ENCODE data around the gene ZNF677. TPM values are rescaled to one million over a fixed set of nuclear protein-coding genes. Genes with fewer than 3 reads are reported as not detected.

The ZNF677 gene
- total and polyA plus RNA-seq, 10 of the 15 experiments (the other 5 are each of a cell fraction or from before 2014, with no cell fraction given) = 0.07 to 0.68 (median 0.16) TPM; not detected in 6

GRCh38 chr19:53193535-53194222 is 61.0 kb downstream of the ZNF677 start:
- H3K4me2 ChIP-seq (ENCODE audit: control insufficient read depth, insufficient read depth) = no peak overlapping the region
- H3K79me2 ChIP-seq (ENCODE audit: control insufficient read depth, insufficient read depth, low read length) = no peaks in the 10 kb centered on the region
- no peak overlapping the region for H3K27ac ChIP-seq (ENCODE audit: control insufficient read depth, insufficient read depth)
- in situ Hi-C loops (cut with MboI) (loop anchor here (10.0 kb wide), 2 partner anchors 831 to 1041 kb away; no protein-coding TSS in a partner anchor), intact Hi-C loops (cut with micrococcal nuclease; ENCODE audit: unreplicated experiment) (no loop called here)
- DNase-seq (ENCODE audit: low read depth, low spot score) (no peak), ATAC-seq (no peak), FAIRE-seq (no peak)
- ChIA-PET POLR2A (no interaction called here), RAD21 (ENCODE audit: unreplicated experiment) (no interaction called here), CTCF (no interaction called here), SMC1A (ENCODE audit: uncharacterized antibody, unreplicated experiment) (no interaction called here)
- no peaks in the 10 kb centered on the region for H3K4me1 ChIP-seq (ENCODE audit: control insufficient read depth, insufficient read depth, low read length)
- H3K9ac ChIP-seq (ENCODE audit: control insufficient read depth, insufficient read depth, low read length) = no peak overlapping the region
- H3K27me3 ChIP-seq (replicated peaks in 1 of 2; ENCODE audit: control insufficient read depth in 2 of 2, insufficient read depth in 2 of 2, low read length in 1 of 2) = no peaks in the 10 kb centered on the region
- no peak for TF ChIP-seq ZBED1 (IDR thresholded peaks at IDR 0.05; ENCODE audit: borderline replicate concordance)
- TF ChIP-seq MTA3 (IDR thresholded peaks at IDR 0.05; ENCODE audit: borderline replicate concordance, low read length) = no peak
- no peak for TF ChIP-seq STAT1 (conservative IDR thresholded peaks at IDR 0.05)
- TF ChIP-seq ZNF24 (IDR thresholded peaks at IDR 0.05) = no peak
- no peak for TF ChIP-seq ZNF687 (IDR thresholded peaks at IDR 0.05)
- TF ChIP-seq NFXL1 (IDR thresholded peaks at IDR 0.05; ENCODE audit: borderline replicate concordance) = no peak
- TF ChIP-seq, protein P1, sequence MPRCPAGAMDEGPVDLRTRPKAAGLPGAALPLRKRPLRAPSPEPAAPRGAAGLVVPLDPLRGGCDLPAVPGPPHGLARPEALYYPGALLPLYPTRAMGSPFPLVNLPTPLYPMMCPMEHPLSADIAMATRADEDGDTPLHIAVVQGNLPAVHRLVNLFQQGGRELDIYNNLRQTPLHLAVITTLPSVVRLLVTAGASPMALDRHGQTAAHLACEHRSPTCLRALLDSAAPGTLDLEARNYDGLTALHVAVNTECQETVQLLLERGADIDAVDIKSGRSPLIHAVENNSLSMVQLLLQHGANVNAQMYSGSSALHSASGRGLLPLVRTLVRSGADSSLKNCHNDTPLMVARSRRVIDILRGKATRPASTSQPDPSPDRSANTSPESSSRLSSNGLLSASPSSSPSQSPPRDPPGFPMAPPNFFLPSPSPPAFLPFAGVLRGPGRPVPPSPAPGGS (IDR thresholded peaks at IDR 0.05; ENCODE audit: borderline replicate concordance, insufficient read depth, low read depth, low read length, poor library complexity, severe bottlenecking) = no peak
- no peak for TF ChIP-seq NFIC (IDR thresholded peaks at IDR 0.05; ENCODE audit: low read depth, low read length)
- no peak for TF ChIP-seq BACH1 (IDR thresholded peaks at IDR 0.05; ENCODE audit: borderline replicate concordance)
- TF ChIP-seq, protein P2, sequence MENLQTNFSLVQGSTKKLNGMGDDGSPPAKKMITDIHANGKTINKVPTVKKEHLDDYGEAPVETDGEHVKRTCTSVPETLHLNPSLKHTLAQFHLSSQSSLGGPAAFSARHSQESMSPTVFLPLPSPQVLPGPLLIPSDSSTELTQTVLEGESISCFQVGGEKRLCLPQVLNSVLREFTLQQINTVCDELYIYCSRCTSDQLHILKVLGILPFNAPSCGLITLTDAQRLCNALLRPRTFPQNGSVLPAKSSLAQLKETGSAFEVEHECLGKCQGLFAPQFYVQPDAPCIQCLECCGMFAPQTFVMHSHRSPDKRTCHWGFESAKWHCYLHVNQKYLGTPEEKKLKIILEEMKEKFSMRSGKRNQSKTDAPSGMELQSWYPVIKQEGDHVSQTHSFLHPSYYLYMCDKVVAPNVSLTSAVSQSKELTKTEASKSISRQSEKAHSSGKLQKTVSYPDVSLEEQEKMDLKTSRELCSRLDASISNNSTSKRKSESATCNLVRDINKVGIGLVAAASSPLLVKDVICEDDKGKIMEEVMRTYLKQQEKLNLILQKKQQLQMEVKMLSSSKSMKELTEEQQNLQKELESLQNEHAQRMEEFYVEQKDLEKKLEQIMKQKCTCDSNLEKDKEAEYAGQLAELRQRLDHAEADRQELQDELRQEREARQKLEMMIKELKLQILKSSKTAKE (IDR thresholded peaks at IDR 0.05; ENCODE audit: low read depth, poor library complexity, severe bottlenecking) = no peak
- TF ChIP-seq STAT3 (IDR thresholded peaks at IDR 0.05; ENCODE audit: low read depth, low read length) = no peak
- no peak for TF ChIP-seq POLR2AphosphoS2 (IDR thresholded peaks at IDR 0.05; ENCODE audit: low read depth, low read length)
- TF ChIP-seq EZH2 (IDR thresholded peaks at IDR 0.05; ENCODE audit: borderline replicate concordance, control insufficient read depth, low read depth, low read length) = no peak
- TF ChIP-seq NFYA (IDR thresholded peaks at IDR 0.05; ENCODE audit: borderline replicate concordance, low read depth, low read length) = no peak
- TF ChIP-seq, protein P3, sequence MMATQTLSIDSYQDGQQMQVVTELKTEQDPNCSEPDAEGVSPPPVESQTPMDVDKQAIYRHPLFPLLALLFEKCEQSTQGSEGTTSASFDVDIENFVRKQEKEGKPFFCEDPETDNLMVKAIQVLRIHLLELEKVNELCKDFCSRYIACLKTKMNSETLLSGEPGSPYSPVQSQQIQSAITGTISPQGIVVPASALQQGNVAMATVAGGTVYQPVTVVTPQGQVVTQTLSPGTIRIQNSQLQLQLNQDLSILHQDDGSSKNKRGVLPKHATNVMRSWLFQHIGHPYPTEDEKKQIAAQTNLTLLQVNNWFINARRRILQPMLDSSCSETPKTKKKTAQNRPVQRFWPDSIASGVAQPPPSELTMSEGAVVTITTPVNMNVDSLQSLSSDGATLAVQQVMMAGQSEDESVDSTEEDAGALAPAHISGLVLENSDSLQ (IDR thresholded peaks at IDR 0.05) = no peak
- no peaks in the 10 kb centered on the region for H3K36me3 ChIP-seq (ENCODE audit: control insufficient read depth in 2 of 2, insufficient read depth in 2 of 2, low read length in 1 of 2)
- H3K9me3 ChIP-seq (replicated peaks; ENCODE audit: control insufficient read depth, insufficient read depth, low read length) = peaks cover 7% of the 10 kb centered on the region; the same call in 2 of the 3 replicates
- BruUV-seq (replicated peaks) = no TSS peak
- no peak overlapping the region for H2AFZ ChIP-seq (ENCODE audit: control insufficient read depth, low read depth, low read length)
- H4K20me1 ChIP-seq (ENCODE audit: control insufficient read depth, insufficient read depth) = no peaks in the 10 kb centered on the region
- no peak overlapping the region for H3K4me3 ChIP-seq
- WGBS (ENCODE audit: insufficient coverage, insufficient replicate concordance, low lambda C conversion rate, missing lambda C conversion rate) = 68% methylated on average over 12 of the region's 12 CpGs
